K562 (cell line): ENCODE data around the gene ADM. TPM values are rescaled to one million over a fixed set of nuclear protein-coding genes. Genes with fewer than 3 reads are reported as not detected.

Source experiments
- ATAC-seq: fragments of 200-7000 bp; cut with Tn5 transposase; 3 replicates; pipeline ENCODE4 v1.9.1; 2020; ENCODE audit warnings: moderate library complexity
- BruUV-seq: library from RNA; stranded (reverse); fragments of 400-500 nt; replicated peaks from 2 replicates; lab custom pipeline; 2021; lab: Mats Ljungman, UMichigan
- CTCF ChIA-PET: fragments of 300-600 bp; formaldehyde crosslinking; extraction: SDS; loops from one replicate; lab custom pipeline; 2021; ENCODE audit warnings: low intra/inter-chr PET ratio; lab: Yijun Ruan, JAX
- POLR2A ChIA-PET: fragments of 300-600, 350-650 bp; sonication (Branson Sonifier 250); formaldehyde crosslinking; extraction: SDS; loops from one replicate; lab custom pipeline; 2021; ENCODE audit warnings: antibody characterized with exemption, inconsistent platforms; lab: Yijun Ruan, JAX
- DNase-seq, 4 experiments: peaks; one replicate each; pipeline versions ENCODE4 v3.0.0 to v3.0.0-alpha.2; 2011 to 2018; ENCODE audit warnings: low spot score in 3 of 4, mixed read lengths in 3 of 4; ENCODE audit errors: extremely low read depth in 1 of 4
- FAIRE-seq: peaks from 2 replicates; lab custom pipeline; 2011; peaks lifted over from hg19 to GRCh38; lab: Jason Lieb, UNC
- H2AFZ ChIP-seq: 2 replicates; pipeline ENCODE4 v1.6.0; 2011; ENCODE audit warnings: low read depth, low read length, control low read depth, inconsistent platforms
- H3K27ac ChIP-seq: fragments of 200-600 bp; 3 replicates; pipeline ENCODE4 v1.8.0; 2011; ENCODE audit warnings: low read depth, mild to moderate bottlenecking, control low read depth, inconsistent platforms, low read length, moderate library complexity, mixed read lengths; ENCODE audit errors: extremely low read depth
- H3K27me3 ChIP-seq, 2 experiments: fragments of 300-600 bp in 1 of 2; 2 replicates in 1 of 2; 3 replicates in 1 of 2; pipeline versions ENCODE4 v1.6.0 to v1.8.0; 2011; ENCODE audit warnings: inconsistent platforms in 2 of 2, low read length in 2 of 2, mild to moderate bottlenecking in 1 of 2, mixed read lengths in 1 of 2, moderate library complexity in 1 of 2; ENCODE audit not compliant: control insufficient read depth in 2 of 2, insufficient read depth in 2 of 2
- H3K36me3 ChIP-seq: fragments of 300-600 bp; 3 replicates; pipeline ENCODE4 v1.8.0; 2011; ENCODE audit warnings: mild to moderate bottlenecking, low read length, inconsistent platforms; ENCODE audit not compliant: control insufficient read depth, insufficient read depth
- H3K4me1 ChIP-seq, 2 experiments: fragments of 200-600 bp in 1 of 2; replicated peaks in 1 of 2; 2 replicates in 1 of 2; 3 replicates in 1 of 2; pipeline versions ENCODE4 v1.5.1 to v1.8.0; 2011; ENCODE audit warnings: inconsistent platforms in 2 of 2, low read length in 2 of 2, mild to moderate bottlenecking in 1 of 2, mixed read lengths in 1 of 2, moderate library complexity in 1 of 2; ENCODE audit not compliant: control insufficient read depth in 2 of 2, insufficient read depth in 2 of 2
- H3K4me2 ChIP-seq: 2 replicates; pipeline ENCODE4 v1.6.1; 2011; ENCODE audit warnings: low read length, control low read depth, inconsistent platforms, mixed read lengths; ENCODE audit not compliant: insufficient read depth
- H3K4me3 ChIP-seq: fragments of 200-600 bp; sonication (generic), shearing (Covaris generic); 2 replicates; pipeline ENCODE4 v1.5.1; 2016; ENCODE audit warnings: control low read depth, inconsistent platforms
- H3K79me2 ChIP-seq: fragments of 200-600 bp; 3 replicates; pipeline ENCODE4 v1.8.0; 2011; ENCODE audit warnings: low read length, inconsistent platforms; ENCODE audit not compliant: control insufficient read depth, insufficient read depth
- H3K9ac ChIP-seq, 2 experiments: 2 replicates each; pipeline versions ENCODE4 v1.6.0 to v1.6.1; 2011; ENCODE audit warnings: low read depth in 2 of 2, low read length in 2 of 2, control low read depth in 1 of 2, inconsistent platforms in 1 of 2, mild to moderate bottlenecking in 1 of 2, mixed read lengths in 1 of 2; ENCODE audit not compliant: insufficient read depth in 1 of 2
- H3K9me1 ChIP-seq: one replicate; pipeline ENCODE4 v1.6.0; 2011; ENCODE audit warnings: inconsistent platforms, mild to moderate bottlenecking, low read length, moderate library complexity; ENCODE audit not compliant: control insufficient read depth, insufficient read depth
- H3K9me3 ChIP-seq: replicated peaks from 2 replicates; pipeline ENCODE4 v1.5.1; 2011; ENCODE audit warnings: low read depth, low read length, inconsistent platforms; ENCODE audit not compliant: control insufficient read depth, insufficient read depth
- H4K20me1 ChIP-seq: replicated peaks from 2 replicates; pipeline ENCODE4 v1.6.1; 2011; ENCODE audit warnings: low read length, inconsistent platforms, mixed read lengths; ENCODE audit not compliant: control insufficient read depth, insufficient read depth
- U2AF1 ChIP-seq: fragments of 200-400 bp; formaldehyde crosslinking; optimal IDR thresholded peaks from 2 replicates; pipeline ENCODE3; 2017; ENCODE audit warnings: mild to moderate bottlenecking, low read depth, low read length, moderate library complexity
- ZNF512 ChIP-seq: IDR thresholded peaks from 2 replicates; pipeline ENCODE4 v1.6.1; 2016; ENCODE audit warnings: missing genetic modification characterization, missing compliant biosample characterization
- WGBS: fragments of 100-300 bp; shearing (Covaris generic); methylation state at CpG from one replicate; pipeline ENCODE4 v1.1.6; 2016; ENCODE audit warnings: low coverage, mixed read lengths; ENCODE audit not compliant: insufficient coverage; ENCODE audit errors: missing lambda C conversion rate; 5-methylcytosine and 5-hydroxymethylcytosine counted together
- in situ Hi-C: fragments of 300-500 bp; cut with MboI; formaldehyde crosslinking; loops from 4 replicates; pipeline ENCODE4 v1.15.0; 2018; ENCODE audit warnings: inconsistent platforms, mixed read lengths
- intact Hi-C: fragments of 100-400 bp; cut with micrococcal nuclease; formaldehyde crosslinking; loops from 2 replicates; pipeline ENCODE4 v1.14.2; 2022
- polyA plus RNA-seq, 8 experiments: library from polyadenylated mRNA; depleted of rRNA in 4 of 8; stranded (reverse) in 5 of 8; unstranded in 3 of 8; fragments of >200 nt; fragmentation: Nextera tagmentation in 2 of 8; fragmentation: Illumina TruSeq in 1 of 8; extraction: Ambion mirVana in 2 of 8; extraction: Trizol in 1 of 8; gene quantifications; 2 replicates each; pipeline versions ENCODE4 v1.2.1 to v1.2.3, GENCODE V29; 2011 to 2014; ENCODE audit warnings: inconsistent platforms in 1 of 8, missing spikeins in 1 of 8
- total RNA-seq, 7 experiments: library from RNA; depleted of rRNA in 6 of 7; stranded (reverse); fragments of >200 nt in 6 of 7; fragmentation: Illumina TruSeq in 2 of 7; extraction: Trizol in 2 of 7; gene quantifications; 2 replicates each; pipeline versions ENCODE4 v1.2.1 to v1.2.3, GENCODE V29; 2011 to 2021; ENCODE audit warnings: low replicate concordance in 1 of 7
- TF ChIP-seq, protein P1 (sequence below), 3 experiments: fragments of 200-800 bp in 1 of 3; fragments of 250-450 bp in 1 of 3; fragments of 450-650 bp in 1 of 3; sonication (Bioruptor Pico) in 1 of 3; sonication (Bioruptor generic) in 1 of 3; formaldehyde crosslinking in 1 of 3; IDR thresholded peaks; 2 replicates each; pipeline versions ENCODE4 v1.6.1 to v1.8.0; 2016 to 2022; ENCODE audit warnings: mild to moderate bottlenecking in 2 of 3, missing genetic modification characterization in 2 of 3, missing compliant biosample characterization in 1 of 3, moderate library complexity in 1 of 3

Gene ADM
- total and polyA plus RNA-seq, 9 of the 15 experiments (the other 6 are each of a cell fraction or from before 2014, with no cell fraction given): 0.23 to 0.49 (median 0.32) TPM; not detected in 6

DNA sequence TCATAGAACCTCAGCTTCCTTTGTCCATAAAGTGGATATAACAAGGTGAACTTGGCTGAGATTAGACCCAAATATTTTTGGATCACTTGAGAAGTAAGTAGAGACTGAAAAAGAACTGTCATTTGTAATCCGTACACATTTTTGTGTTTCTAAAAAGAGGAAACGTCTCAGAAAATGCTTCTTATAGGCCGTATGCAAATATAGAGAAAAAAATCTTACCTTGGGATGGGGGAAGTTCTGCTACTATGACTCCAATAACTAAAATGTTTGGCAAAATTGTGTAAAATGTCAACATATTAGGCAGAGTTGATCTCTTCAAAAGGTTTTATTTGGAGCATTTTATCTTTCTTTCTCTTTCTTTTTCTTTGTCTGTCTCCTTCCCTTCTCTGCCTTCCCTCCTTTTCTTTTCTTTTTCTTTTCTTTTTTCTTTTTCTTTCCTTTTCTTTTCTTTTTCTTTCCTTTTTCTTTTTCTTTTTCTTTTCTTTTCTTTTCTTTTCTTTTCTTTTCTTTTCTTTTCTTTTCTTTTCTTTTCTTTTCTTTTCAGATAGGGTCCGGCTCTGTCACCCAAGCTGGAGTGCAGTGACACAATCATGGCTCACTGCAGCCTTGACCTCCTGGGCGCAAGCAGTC, 48.2 kb downstream of the ADM start:
- Histone ChIP-seq H3K79me2 (no peaks in the 10 kb centered on the region), H3K4me3 (no peak overlapping the region), H3K4me2 (no peak overlapping the region), H3K27me3 (peaks cover 0 to 2% of the 10 kb centered on the region in 2 experiments; a peak in 1 of 5 replicates), H3K9ac (no peak overlapping the region), H2AFZ (no peak overlapping the region), H3K27ac (no peak overlapping the region), H3K4me1 (peaks cover 7 to 10% of the 10 kb centered on the region in 2 experiments; a peak in 3 of 5 replicates), H3K36me3 (no peaks in the 10 kb centered on the region), H3K9me3 (no peaks in the 10 kb centered on the region), H3K9me1 (no peaks in the 10 kb centered on the region), H4K20me1 (no peaks in the 10 kb centered on the region)
- BruUV-seq: no TSS peak
- FAIRE-seq (no peak), ATAC-seq (no peak), DNase-seq (no peak)
- CTCF ChIA-PET: no interaction called here
- TF ChIP-seq U2AF1 (peak; percentile 40), ZNF512 (tag) (peak; percentile 98)
- TF ChIP-seq, protein P1, sequence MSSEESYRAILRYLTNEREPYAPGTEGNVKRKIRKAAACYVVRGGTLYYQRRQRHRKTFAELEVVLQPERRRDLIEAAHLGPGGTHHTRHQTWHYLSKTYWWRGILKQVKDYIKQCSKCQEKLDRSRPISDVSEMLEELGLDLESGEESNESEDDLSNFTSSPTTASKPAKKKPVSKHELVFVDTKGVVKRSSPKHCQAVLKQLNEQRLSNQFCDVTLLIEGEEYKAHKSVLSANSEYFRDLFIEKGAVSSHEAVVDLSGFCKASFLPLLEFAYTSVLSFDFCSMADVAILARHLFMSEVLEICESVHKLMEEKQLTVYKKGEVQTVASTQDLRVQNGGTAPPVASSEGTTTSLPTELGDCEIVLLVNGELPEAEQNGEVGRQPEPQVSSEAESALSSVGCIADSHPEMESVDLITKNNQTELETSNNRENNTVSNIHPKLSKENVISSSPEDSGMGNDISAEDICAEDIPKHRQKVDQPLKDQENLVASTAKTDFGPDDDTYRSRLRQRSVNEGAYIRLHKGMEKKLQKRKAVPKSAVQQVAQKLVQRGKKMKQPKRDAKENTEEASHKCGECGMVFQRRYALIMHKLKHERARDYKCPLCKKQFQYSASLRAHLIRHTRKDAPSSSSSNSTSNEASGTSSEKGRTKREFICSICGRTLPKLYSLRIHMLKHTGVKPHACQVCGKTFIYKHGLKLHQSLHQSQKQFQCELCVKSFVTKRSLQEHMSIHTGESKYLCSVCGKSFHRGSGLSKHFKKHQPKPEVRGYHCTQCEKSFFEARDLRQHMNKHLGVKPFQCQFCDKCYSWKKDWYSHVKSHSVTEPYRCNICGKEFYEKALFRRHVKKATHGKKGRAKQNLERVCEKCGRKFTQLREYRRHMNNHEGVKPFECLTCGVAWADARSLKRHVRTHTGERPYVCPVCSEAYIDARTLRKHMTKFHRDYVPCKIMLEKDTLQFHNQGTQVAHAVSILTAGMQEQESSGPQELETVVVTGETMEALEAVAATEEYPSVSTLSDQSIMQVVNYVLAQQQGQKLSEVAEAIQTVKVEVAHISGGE (CRISPR knock-in tag; IDR thresholded peaks at IDR 0.05): no peak
- POLR2A ChIA-PET: no interaction called here
- WGBS: 29% methylated on average over 5 of the region's 5 CpGs
- in situ Hi-C loops (no loop called here), intact Hi-C loops (no loop called here)
